ENCODE measurements around the gene PMM1. TPM values are rescaled to one million over a fixed set of nuclear protein-coding genes. Genes with fewer than 3 reads are reported as not detected.
A peak's percentile ranks its signal among the peaks of the same experiment; 100 is the strongest.

PMM1 gene
- total RNA-seq, 1 experiment from 2014 or later, result 17.5 TPM

DNA sequence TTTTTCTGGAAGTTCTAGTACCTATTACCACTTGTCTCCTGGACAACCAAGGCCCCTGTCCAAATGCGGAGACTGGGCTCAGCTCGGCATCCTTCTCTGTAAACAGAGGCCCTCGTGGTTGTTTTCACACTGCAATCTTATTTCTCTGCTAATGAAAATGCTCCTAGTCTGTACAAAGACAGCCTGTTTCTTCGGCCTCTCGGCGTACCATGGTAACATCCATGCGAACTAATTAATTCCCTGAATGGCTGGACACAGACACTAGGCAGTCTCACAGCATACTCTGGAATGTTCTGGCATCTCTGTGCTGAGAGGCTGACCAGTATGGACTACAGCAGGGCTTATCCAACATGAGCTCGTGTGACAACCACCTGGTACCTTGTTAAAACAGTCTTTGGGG lies 51.1 kb downstream of the PMM1 start:
- no peak for DNase-seq (ENCODE audit: low spot score)

DNA sequence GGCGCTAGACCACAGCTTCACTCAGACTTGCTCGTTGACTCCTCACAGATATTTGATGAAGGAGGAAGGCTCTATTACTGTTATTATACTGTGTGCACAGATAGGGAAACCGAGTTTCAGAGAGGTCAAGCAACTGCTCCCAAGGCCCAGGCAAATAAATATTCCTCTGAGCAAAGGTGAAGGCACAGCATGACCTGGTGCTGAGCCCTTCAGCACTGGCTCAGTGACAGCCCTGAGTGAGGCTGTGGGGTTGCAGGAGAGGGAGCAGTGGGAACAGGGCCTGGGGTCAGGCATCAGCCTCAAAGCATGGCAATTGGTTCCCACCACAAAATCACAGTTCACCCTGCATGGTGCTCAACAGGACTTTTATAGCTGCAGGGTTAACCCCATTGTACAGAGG lies 52.4 kb downstream of the PMM1 start:
- no peak for DNase-seq (ENCODE audit: low spot score)

DNA sequence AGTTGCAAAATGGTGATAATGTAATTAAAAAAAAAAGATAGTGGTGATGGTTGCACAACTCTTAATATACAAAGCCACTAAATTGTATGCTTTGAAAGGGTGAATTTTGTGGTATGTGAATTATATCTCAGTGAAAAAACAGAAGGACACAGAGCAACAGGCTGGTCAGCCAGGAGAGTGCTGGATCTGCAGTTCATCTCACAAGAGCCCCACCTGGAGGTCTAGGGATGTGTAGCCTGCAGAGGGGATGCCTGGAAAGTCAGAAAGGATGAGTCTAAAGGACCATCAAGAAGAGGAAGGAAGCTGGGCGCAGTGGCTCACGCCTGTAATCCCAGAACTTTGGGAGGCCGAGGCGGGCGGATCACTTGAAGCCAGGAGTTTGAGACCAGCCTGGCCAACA lies 54.4 kb downstream of the PMM1 start:
- DNase-seq (ENCODE audit: low spot score), result no peak

GRCh38 chr22:41534219-41534618 lies 55.4 kb downstream of the PMM1 start:
- DNase-seq (ENCODE audit: low spot score), result no peak

GRCh38 chr22:41532908-41533825 lies 56.5 kb downstream of the PMM1 start:
- peak; percentile 60 for DNase-seq (ENCODE audit: low spot score)

- DNase-seq (ENCODE audit: low spot score), result no peak
Measured at GRCh38 chr22:41531715-41532477, 57.7 kb downstream of the PMM1 start.

- DNase-seq (ENCODE audit: low spot score), result no peak
Measured at GRCh38 chr22:41530890-41531714, 58.5 kb downstream of the PMM1 start.

GRCh38 chr22:41528938-41529561 lies 60.6 kb downstream of the PMM1 start:
- DNase-seq (ENCODE audit: low spot score), result no peak

DNA sequence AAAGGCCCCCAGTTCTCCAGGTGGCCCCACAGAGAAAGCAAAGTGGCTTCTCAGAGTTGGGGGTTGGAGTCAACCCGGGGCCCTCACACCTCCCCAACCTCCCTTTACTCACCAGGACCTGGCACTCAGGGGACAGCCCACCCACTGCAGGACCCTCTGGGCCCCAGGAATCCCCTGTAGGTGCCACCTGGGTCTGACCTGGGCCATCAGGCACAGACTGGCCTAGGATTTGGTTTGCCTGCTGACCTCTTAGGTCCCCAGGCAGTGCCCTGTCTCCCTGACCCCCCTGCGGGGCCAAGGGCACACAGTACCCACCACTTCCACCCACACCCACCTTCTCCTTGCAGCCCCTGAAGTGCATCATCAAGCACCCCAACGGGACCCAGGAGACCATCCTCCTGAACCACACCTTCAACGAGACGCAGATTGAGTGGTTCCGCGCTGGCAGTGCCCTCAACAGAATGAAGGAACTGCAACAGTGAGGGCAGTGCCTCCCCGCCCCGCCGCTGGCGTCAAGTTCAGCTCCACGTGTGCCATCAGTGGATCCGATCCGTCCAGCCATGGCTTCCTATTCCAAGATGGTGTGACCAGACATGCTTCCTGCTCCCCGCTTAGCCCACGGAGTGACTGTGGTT lies 61.4 kb downstream of the PMM1 start:
- DNase-seq (ENCODE audit: low spot score), result no peak

Other genes with a start within 250 kb of the PMM1 start
- gene TEF, start 207.9 kb downstream of the PMM1 start, total RNA-seq (2014; rRNA removed; shearing (Covaris generic)), result 8.6 and 11.0 TPM in 2 replicates
- 8.6 and 10.4 TPM in 2 replicates for gene TOB2, start 143.0 kb downstream of the PMM1 start, total RNA-seq (2014; rRNA removed; shearing (Covaris generic))
- gene PHF5A, start 121.1 kb downstream of the PMM1 start, total RNA-seq (2014; rRNA removed; shearing (Covaris generic)), result 80.0 and 123 TPM in 2 replicates
- 53.2 and 57.4 TPM in 2 replicates for gene ACO2, start 120.7 kb downstream of the PMM1 start, total RNA-seq (2014; rRNA removed; shearing (Covaris generic))
- gene POLR3H, start 45.4 kb downstream of the PMM1 start, total RNA-seq (2014; rRNA removed; shearing (Covaris generic)), result 22.8 and 23.1 TPM in 2 replicates
- gene CSDC2, start 28.8 kb downstream of the PMM1 start, total RNA-seq (2014; rRNA removed; shearing (Covaris generic)), result 0.14 TPM in 1 of 2 replicates, not detected in the other
- 23.1 and 28.1 TPM in 2 replicates for gene DESI1, start 31.2 kb upstream of the PMM1 start, total RNA-seq (2014; rRNA removed; shearing (Covaris generic))
- 634 and 694 TPM in 2 replicates for gene XRCC6, start 31.5 kb upstream of the PMM1 start, total RNA-seq (2014; rRNA removed; shearing (Covaris generic))
- 112 and 113 TPM in 2 replicates for gene SNU13, start 99.0 kb upstream of the PMM1 start, total RNA-seq (2014; rRNA removed; shearing (Covaris generic))
- not detected in 2 replicates for gene MEI1, start 109.7 kb upstream of the PMM1 start, total RNA-seq (2014; rRNA removed; shearing (Covaris generic))
- 8.1 and 10.6 TPM in 2 replicates for gene CCDC134, start 210.8 kb upstream of the PMM1 start, total RNA-seq (2014; rRNA removed; shearing (Covaris generic))
- gene SREBF2, start 243.3 kb upstream of the PMM1 start, total RNA-seq (2014; rRNA removed; shearing (Covaris generic)), result 25.1 and 30.2 TPM in 2 replicates

Data from H4 (cell line).